NCI-H446 treated with DMSO at 0.1 percent for 48 hours (cell line): ENCODE measurements around the gene PPP3CB.

Source experiments
- DNase-seq: peaks from one replicate; lab custom pipeline; 2025; lab: John Stamatoyannopoulos, UW

PPP3CB gene

DNA sequence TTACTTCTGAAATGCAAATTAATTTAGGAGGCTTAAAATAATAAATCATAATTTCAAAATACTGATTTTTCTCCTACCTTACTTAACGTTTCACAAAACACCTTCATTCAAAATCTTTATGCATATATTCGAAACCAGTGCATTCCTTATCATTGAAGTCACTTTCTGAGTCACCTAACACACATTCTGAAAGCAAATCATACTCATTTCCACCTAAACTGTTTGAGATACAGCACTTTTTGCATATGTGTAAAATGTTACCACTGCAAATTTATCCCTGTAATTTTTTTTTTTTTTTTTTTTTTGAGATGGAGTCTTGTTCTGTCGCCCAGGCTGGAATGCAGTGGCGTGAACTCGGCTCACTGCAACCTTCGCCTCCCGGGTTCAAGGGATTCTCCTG is 15.7 kb downstream of the PPP3CB start:
- DNase-seq = no peak

DNA sequence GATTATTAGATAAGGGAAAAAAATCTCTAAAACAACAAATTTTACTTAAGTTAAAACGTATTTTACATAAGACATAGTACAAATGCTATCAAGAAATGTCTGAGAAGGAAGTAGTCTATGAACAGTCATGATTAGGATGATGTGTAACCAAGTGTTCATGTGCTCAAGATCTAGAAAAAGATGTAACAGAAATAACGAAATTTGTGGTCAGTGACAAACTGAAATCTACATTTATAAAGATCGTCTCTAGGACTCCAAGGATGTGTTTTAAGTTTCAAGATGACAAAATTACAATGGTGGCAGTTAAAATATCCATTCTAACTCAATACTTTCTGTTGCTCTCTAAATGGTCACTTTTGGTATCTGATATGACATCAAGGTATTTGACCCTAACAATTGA is 17.2 kb downstream of the PPP3CB start:
- DNase-seq = no peak

DNA sequence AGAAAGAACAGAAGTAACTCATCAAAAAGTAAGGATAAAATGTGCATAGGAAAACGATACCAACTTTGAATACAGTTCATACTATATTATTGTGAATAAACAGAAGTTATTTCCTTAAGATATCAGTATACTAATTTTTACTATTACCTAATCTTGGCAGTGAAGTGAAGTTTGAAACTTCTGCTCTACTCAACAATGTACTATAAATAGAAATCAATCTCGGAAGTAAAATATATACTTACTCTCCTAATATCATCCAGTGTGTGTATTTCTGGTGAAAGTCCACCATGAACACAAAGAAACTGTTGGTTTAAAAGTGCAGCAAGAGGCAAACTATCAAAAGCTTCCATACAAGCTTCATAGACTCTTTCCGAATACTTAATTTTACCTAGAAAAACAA is 24.6 kb downstream of the PPP3CB start:
- no peak for DNase-seq

DNA sequence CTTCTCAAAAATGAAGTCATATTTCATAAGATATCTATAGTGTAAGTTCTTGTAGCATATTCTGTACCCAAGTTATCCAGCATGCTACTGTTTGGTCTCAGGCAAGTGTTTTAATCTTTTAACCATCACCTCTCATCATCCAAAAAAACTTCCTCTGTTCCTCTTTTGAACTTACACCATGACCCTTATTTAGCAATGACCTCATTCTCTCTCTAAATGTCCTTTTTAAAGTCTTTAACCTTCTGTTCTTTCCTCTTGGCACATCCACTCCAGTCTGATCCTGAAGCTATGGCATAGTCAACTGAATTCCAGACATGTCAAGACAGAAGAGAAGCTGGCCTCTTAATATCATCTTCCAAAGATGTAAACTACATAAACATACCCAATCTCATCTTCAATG is 26.2 kb downstream of the PPP3CB start:
- no peak for DNase-seq

DNA sequence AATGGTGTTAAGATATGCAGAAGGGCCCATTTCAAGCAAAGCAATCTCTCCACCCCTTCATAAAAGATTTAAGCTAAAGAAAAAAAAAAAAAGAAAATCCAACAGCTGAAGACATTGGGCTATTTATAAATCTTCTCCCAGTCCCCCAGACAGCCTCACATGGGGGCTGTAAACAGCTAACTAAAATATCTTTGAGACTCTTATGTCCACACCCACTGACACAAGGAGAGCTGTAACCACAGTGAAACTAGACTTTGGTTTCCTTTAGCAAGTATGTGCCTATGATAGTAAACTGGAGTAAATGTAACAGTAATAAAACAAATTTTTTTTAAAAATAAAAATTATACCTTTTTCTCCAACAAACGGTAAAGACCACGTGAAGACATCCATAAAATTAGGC is 28.6 kb downstream of the PPP3CB start:
- DNase-seq = no peak

DNA sequence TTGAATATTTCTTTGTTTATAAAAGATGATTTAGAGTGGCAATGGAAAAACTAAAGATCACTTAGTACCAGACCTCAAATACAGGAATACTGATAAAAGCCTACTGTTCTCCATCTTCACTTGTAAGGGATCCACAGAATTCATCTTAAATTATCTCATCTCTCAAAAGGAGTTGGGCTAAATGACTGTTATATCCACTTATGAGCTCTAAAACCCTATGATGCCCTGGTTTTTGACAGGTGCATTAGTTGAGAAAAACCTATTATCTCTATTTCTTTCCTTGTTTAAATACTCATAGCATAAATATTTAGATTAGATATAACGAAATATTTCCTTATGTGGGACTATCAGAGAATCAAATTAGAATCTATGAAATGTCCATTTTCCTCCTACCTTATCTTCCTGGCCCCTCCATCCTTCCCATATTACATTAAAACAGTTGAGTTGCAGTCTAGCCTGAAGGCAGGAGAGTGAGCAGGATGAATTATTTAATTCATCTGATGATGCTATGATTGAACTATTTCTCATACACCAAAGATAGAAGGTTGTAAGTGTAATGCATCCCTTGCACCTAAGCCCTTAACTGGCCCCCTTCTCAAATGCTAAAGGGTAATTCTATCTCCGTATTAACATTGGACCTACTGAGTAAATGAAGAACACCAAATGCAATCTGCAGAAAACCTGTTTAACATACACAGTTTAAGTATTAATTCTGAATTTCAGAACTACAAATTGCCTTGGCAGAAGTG is 29.7 kb downstream of the PPP3CB start:
- no peak for DNase-seq

- no peak for DNase-seq
Observed at GRCh38 chr10:73460897-73461296, 34.9 kb downstream of the PPP3CB start.

- no peak for DNase-seq
Observed at GRCh38 chr10:73459683-73460314, 36.0 kb downstream of the PPP3CB start.

DNA sequence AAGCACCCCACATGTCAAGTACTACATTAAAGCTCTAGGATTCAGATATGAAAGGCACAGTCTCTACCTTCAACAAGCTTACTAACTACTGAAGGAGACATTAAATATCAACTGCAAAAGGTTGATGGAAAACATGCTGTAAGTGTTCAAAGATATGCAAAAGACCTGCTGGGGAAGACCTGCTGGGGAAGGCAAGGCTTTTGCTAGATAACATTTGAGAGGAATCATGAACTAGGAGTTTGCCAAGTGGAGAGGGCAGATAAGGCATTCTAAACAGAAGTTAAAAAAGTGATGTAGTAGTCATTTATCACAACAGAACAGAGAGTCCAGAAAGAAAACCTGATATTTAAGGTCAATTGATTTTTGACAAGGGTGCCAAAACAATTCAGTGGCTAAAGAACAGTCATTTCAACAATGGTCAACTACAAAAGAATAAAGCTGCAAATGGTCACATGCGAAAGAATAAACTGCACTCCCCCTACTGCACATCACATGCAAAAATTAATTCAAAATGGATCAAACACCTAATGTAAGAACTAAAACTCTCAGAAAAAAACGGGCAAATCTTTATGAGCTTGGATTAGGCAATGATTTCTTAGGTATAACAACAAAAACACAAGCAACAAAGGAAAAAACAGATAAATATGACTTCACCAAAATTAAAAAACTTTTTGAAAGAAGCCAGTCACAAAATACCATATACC is 39.5 kb downstream of the PPP3CB start:
- no peak for DNase-seq

DNA sequence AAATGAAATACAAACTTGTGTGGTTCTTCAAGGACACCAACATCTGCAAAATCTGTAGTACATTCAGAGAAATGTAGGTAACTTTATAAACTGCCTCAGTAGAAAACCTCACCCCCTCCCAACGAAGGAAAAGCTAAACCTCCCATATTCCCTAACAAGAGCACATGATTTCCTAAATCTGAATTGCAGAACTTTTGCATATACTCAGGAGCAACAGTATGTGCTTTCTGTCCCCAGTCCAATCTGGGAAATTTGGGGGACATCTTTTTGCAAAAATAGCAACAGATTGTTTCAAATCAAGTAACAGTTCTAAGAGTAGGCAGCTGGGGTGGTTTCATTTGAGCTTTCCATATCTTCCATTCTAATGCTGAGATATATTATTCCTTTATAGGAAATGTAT is 46.7 kb downstream of the PPP3CB start:
- no peak for DNase-seq

DNA sequence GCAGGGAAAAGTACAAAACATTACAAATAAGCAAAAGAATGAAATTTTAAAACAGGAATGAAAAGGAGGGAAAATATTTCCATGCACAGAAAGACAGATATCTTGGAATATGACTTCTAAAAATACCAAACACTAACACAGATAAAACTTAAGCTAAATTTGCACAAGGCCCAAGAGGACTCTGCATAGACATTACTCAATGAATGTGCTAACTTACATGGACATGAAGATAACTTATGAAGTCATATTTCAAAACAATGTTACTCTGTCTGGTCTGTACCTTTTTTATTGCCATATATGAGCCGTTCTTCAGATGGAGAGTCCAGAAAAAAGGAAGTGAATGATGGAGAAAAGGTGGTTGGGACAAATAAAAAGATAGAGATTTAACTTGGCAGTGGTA is 47.4 kb downstream of the PPP3CB start:
- DNase-seq = no peak

DNA sequence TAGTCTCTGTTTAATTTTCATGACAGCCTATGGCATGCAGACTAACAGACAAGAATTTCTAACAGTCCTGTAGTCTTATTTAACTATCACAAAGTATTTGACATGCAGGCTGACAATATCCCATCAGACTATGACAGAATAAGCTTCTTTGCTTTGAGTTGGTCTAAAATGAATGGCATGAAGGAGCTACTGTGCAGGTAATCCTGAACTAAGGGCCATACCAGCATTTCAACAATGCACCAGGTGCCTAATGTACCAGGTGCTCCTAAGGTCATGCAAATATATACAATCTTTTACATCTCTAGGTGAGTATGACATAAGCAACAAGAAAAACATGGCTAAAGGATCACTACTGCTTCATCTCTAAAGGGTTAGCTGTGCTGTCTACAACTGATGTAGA is 48.9 kb downstream of the PPP3CB start:
- no peak for DNase-seq

GRCh38 chr10:73444457-73444856 is 51.4 kb downstream of the PPP3CB start:
- DNase-seq = no peak

DNA sequence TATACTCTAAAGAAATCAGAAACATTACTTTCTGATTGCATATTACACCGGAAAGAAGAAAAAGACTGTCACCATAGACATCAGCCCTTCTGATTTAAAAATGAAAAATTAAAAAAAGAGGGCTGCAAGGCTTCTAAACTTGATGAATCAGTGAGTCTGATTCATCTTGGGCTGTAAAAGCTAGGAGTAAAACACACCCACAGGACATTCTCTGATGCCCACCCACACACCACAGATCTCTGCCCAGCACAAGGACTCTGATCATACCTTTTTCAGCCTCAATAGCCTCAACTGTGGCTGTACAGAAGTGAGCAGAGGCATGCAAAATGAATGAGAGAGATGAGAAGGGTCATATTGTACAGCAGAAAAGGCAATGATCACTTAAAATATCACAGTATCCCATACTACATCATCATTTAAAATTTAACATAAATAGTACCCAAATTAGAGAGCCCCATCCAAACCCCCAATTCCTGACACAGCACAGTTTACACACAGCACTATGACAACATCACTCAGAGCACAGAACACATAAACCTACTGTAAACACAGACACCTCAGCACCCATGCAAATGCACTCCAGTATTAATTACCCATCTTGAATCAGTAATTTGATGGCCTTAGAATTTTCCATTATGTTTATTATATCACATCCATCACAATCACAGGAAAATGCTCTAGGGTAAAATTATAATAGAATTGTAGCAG is 56.1 kb downstream of the PPP3CB start:
- DNase-seq = no peak

GRCh38 chr10:73439055-73439454 is 56.8 kb downstream of the PPP3CB start:
- DNase-seq = no peak

DNA sequence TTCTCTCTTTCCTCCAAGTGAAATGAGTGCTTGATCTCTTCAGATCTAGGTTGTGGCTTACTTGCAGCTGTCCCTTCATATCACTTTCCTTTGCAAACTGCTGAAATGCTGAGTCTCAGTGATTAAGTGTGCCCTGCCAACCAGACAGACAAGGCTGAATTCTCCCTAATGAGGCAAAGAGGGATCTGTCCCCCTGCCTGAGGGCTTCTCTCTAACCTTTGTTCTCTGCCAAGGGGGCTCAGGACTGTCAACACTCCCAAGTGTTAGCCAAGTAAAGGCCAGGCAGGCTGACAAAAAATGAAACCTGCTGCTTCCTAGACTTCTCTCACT is 62.3 kb downstream of the PPP3CB start, which contains the start of gene MSS51:
MSS51 (minus strand) TSS at position 24 of the 330 bp plus-strand sequence. CDS start 5,277 bp downstream, outside the sequence.
- DNase-seq = no peak

GRCh38 chr10:73432646-73433537 is 62.9 kb downstream of the PPP3CB start:
- no peak for DNase-seq

DNA sequence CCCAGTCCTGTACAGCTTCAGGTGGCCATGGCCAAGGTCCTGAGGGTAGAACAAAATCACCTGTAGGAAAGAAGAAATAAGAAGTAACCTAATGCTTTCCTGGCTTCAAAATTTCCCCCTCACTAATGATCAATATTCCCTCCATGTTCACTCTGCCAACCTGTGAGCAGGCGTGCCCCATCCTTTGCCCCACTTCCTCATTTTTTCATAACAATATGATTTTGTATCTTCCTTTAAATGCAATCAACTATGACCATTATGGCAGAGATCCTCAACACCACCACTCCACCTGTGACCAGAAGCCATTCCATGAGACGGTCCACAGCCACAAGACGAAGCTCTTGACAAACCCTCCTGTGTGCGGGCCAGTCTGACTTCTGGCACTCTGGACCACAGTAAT is 69.5 kb downstream of the PPP3CB start:
- DNase-seq = no peak

GRCh38 chr10:73424478-73424877 is 71.3 kb downstream of the PPP3CB start:
- no peak for DNase-seq

DNA sequence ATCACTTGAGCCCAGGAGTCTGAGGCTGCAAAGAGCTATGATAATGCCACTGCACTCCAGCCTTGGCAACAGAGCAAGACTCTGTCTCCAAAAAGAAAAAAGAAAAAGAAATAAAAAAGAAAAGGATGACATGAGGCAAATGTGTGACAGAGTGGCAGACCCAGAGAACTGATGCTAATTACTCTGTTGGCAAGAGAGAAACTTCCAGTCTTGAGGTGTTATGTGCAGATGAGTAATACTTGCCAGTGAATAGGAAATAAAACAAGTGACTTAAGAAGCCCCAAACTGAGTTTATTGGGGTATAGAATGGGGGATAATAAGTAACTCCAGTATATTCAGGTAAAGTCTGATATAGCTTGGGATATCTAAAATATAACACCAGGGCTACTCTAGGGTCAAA is 72.5 kb downstream of the PPP3CB start:
- DNase-seq = no peak

GRCh38 chr10:73416571-73416970 is 79.3 kb downstream of the PPP3CB start:
- no peak for DNase-seq
